Transverse colon (tissue), 3 donors: Measurements from ENCODE around the gene ATP8A1.

ENCODE experiments used
- POLR2A ChIP-seq: fragments of 450-650 bp; IDR thresholded peaks from one replicate; pipeline ENCODE4 v1.6.1; 2016; ENCODE audit warnings: antibody characterized with exemption, mild to moderate bottlenecking, moderate library complexity
- POLR2AphosphoS5 ChIP-seq, 3 donors: sonication (generic); formaldehyde crosslinking; IDR thresholded peaks; one replicate each; pipeline ENCODE4 v1.6.1; 2016; ENCODE audit warnings: antibody characterized with exemption in 3 of 3

DNA sequence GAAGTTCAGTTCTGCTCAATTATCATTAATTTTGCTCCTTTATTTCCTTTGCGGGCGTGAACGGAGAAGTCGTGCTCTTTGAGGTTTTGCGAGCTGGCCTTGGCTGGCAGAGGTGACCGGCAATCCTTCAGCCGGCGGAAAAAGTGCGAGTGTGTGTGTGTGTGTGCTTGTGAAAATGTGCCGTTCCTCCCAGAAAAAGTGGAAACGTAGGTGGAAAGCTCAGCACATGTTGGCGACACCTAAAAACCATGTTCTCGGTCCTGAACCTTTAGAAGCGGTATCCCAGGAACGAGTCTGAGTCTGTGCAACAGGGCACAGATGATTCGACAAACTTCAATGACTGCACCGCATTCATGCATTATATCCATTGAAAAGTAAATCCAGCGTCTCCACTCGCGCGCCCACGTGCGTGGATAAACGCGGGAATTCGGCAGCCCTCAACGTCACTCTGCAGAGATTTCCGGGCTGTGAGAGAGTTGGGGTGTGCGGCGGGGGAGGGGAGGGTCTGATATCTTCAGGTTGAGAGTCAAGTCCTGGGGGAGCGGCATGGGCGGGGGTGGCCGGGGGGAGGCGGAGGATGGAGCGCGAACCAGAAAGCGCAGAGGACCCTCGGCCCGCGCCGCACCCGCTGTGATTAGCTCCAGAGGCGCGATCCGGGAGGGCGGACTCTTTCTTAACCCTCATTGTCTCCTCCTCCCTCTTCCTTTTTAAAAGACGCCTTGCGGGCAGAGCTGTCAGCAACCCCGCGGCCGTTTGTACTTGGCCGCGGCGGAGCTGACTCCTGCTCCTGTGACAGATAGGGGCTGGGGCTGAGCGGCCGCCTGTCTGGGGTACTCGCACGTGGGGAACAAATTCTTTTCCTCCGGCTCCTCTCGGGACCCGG is 259.9 kb downstream of the ATP8A1 start, which contains the start of gene SHISA3:
- TF ChIP-seq POLR2AphosphoS5 (IDR thresholded peaks at IDR 0.05), result no peak
- no peak for TF ChIP-seq POLR2A
